A549 (cell line): ENCODE results near the gene MTMR12. TPM values are rescaled to one million over a fixed set of nuclear protein-coding genes. Genes with fewer than 3 reads are reported as not detected.

Source experiments
- ATAC-seq, 2 experiments: fragments of 200-7000 bp in 1 of 2; fragments of >200 bp in 1 of 2; cut with Nextera tagmentation in 1 of 2; cut with Tn5 transposase in 1 of 2; 3 replicates each; pipeline versions ENCODE4 v1.8.0 to v1.9.1; 2018 to 2020; ENCODE audit warnings: mild to moderate bottlenecking in 1 of 2, moderate library complexity in 1 of 2
- CTCF ChIA-PET: fragments of 300-600 bp; sonication (Branson Sonifier 250); formaldehyde crosslinking; extraction: SDS; loops from one replicate; lab custom pipeline; 2021; ENCODE audit warnings: antibody characterized with exemption, inconsistent platforms; lab: Yijun Ruan, JAX
- POLR2A ChIA-PET: fragments of 350-600 bp; formaldehyde crosslinking; extraction: SDS; loops from one replicate; lab custom pipeline; 2021; ENCODE audit warnings: antibody characterized with exemption, inconsistent platforms; lab: Yijun Ruan, JAX
- DNase-seq, 2 experiments: peaks; one replicate each; pipeline versions ENCODE4 v3.0.0 to v3.0.0-alpha.2; 2011 to 2016; ENCODE audit warnings: low read depth in 1 of 2, low spot score in 1 of 2
- FAIRE-seq: peaks from 2 replicates; lab custom pipeline; 2011; peaks lifted over from hg19 to GRCh38; lab: Jason Lieb, UNC
- H3K27ac ChIP-seq, 2 experiments: fragments of >200 bp; sonication (Bioruptor Twin); formaldehyde crosslinking; 3 replicates each; pipeline ENCODE4 v1.5.1; 2016 to 2017
- H3K4me1 ChIP-seq: fragments of >200 bp; sonication (Bioruptor Twin); formaldehyde crosslinking; 3 replicates; pipeline ENCODE4 v1.6.1; 2016
- H3K4me2 ChIP-seq: fragments of >200 bp; sonication (Bioruptor Twin); formaldehyde crosslinking; 3 replicates; pipeline ENCODE4 v1.6.1; 2016
- H3K4me3 ChIP-seq: fragments of >200 bp; sonication (Bioruptor Twin); formaldehyde crosslinking; 3 replicates; pipeline ENCODE4 v1.5.1; 2016
- H3K9me3 ChIP-seq: fragments of >200 bp; sonication (Bioruptor Twin); formaldehyde crosslinking; 3 replicates; pipeline ENCODE4 v1.6.1; 2016
- BHLHE40 ChIP-seq: IDR thresholded peaks from 2 replicates; pipeline ENCODE4 v1.6.1; 2012; ENCODE audit warnings: low read depth, low read length, inconsistent platforms
- CBX8 ChIP-seq: fragments of 200-600 bp; sonication (generic); IDR thresholded peaks from 2 replicates; pipeline ENCODE4 v1.6.1; 2016
- EHMT2 ChIP-seq: fragments of 200-600 bp; sonication (generic); IDR thresholded peaks from 2 replicates; pipeline ENCODE4 v1.6.1; 2016; ENCODE audit warnings: antibody characterized with exemption, low read depth, mild to moderate bottlenecking, moderate library complexity
- EP300 ChIP-seq, 2 experiments: fragments of >200 bp; sonication (Bioruptor Twin); formaldehyde crosslinking; IDR thresholded peaks; 2 replicates in 1 of 2; 3 replicates in 1 of 2; pipeline ENCODE4 v1.6.1; 2016 to 2017
- ESRRA ChIP-seq: fragments of 150-350 bp; IDR thresholded peaks from 2 replicates; pipeline ENCODE4 v1.6.1; 2014; ENCODE audit warnings: mild to moderate bottlenecking, low read length, borderline replicate concordance
- FOXS1 ChIP-seq: fragments of 250-450 bp; sonication (Bioruptor Pico); IDR thresholded peaks from 2 replicates; pipeline ENCODE4 v1.5.0; 2020; ENCODE audit warnings: mild to moderate bottlenecking, moderate library complexity
- GATA3 ChIP-seq: IDR thresholded peaks from 2 replicates; pipeline ENCODE4 v1.6.1; 2012; ENCODE audit warnings: borderline replicate concordance
- HOXA7 ChIP-seq: fragments of 250-450 bp; sonication (Bioruptor Pico); IDR thresholded peaks from 2 replicates; pipeline ENCODE4 v1.5.0; 2020; ENCODE audit warnings: mild to moderate bottlenecking, moderate library complexity
- HOXB5 ChIP-seq: fragments of 250-450 bp; sonication (Bioruptor Pico); IDR thresholded peaks from 2 replicates; pipeline ENCODE4 v1.5.0; 2020; ENCODE audit warnings: mild to moderate bottlenecking, moderate library complexity
- JUNB ChIP-seq: fragments of >200 bp; sonication (Bioruptor Twin); formaldehyde crosslinking; IDR thresholded peaks from 2 replicates; pipeline ENCODE4 v1.6.1; 2016
- NFE2L2 ChIP-seq: fragments of 150-350 bp; conservative IDR thresholded peaks from 2 replicates; pipeline ENCODE4 v1.6.1; 2014; ENCODE audit warnings: low read length
- POLR2A ChIP-seq: IDR thresholded peaks from 2 replicates; pipeline ENCODE4 v1.6.1; 2012; ENCODE audit warnings: mild to moderate bottlenecking, low read length
- RFX5 ChIP-seq: fragments of 450-650 bp; IDR thresholded peaks from 2 replicates; pipeline ENCODE4 v1.7.1; 2014; ENCODE audit warnings: antibody characterized with exemption, mild to moderate bottlenecking, moderate library complexity
- SMC3 ChIP-seq: fragments of >200 bp; sonication (Bioruptor Twin); formaldehyde crosslinking; IDR thresholded peaks from 3 replicates; pipeline ENCODE4 v1.6.1; 2018; ENCODE audit warnings: inconsistent platforms
- SREBF2 ChIP-seq: fragments of 450-650 bp; IDR thresholded peaks from 2 replicates; pipeline ENCODE4 v1.6.1; 2014; ENCODE audit warnings: mild to moderate bottlenecking, moderate library complexity
- ZC3H11A ChIP-seq: fragments of 450-650 bp; IDR thresholded peaks from 2 replicates; pipeline ENCODE4 v1.6.1; 2014; ENCODE audit warnings: antibody characterized with exemption, mild to moderate bottlenecking
- ZFP36 ChIP-seq: fragments of 450-650 bp; IDR thresholded peaks from 2 replicates; pipeline ENCODE4 v1.6.1; 2014; ENCODE audit warnings: borderline replicate concordance; ENCODE audit not compliant: partially characterized antibody
- WGBS: methylation state at CpG from one replicate; pipeline ENCODE4 v1.1.6; 2017; ENCODE audit errors: missing lambda C conversion rate; 5-methylcytosine and 5-hydroxymethylcytosine counted together
- polyA plus RNA-seq, 4 experiments: library from polyadenylated mRNA; depleted of rRNA in 3 of 4; stranded (reverse); fragments of >200 nt; fragmentation: RNase III in 1 of 4; extraction: RNeasy Plus Mini Kit Qiagen cat#74134 plus additional on column Dnase treatment in 1 of 4; gene quantifications; 2 replicates in 3 of 4; 3 replicates in 1 of 4; pipeline ENCODE4 v1.2.3, GENCODE V29; 2011 to 2017
- TF ChIP-seq, protein P1 (sequence below): fragments of 150-350 bp; IDR thresholded peaks from 2 replicates; pipeline ENCODE4 v1.6.1; 2014; ENCODE audit warnings: low read depth, mild to moderate bottlenecking, low read length
- TF ChIP-seq, protein P2 (sequence below): fragments of 450-650 bp; IDR thresholded peaks from 2 replicates; pipeline ENCODE4 v1.6.1; 2014; ENCODE audit warnings: antibody characterized with exemption
- TF ChIP-seq, protein P3 (sequence below): fragments of 250-450 bp; sonication (Bioruptor Pico); IDR thresholded peaks from 2 replicates; pipeline ENCODE4 v1.5.0; 2021; ENCODE audit warnings: mild to moderate bottlenecking, moderate library complexity, borderline replicate concordance
- TF ChIP-seq, protein P4 (sequence below): IDR thresholded peaks from 2 replicates; pipeline ENCODE4 v1.6.1; 2012
- TF ChIP-seq, protein P5 (sequence below): IDR thresholded peaks from 2 replicates; pipeline ENCODE4 v1.6.1; 2012; ENCODE audit warnings: low read depth, borderline replicate concordance

The MTMR12 gene
- polyA plus RNA-seq, 2 of the 4 experiments (the other 2 are of a cell fraction), result 14.3 to 29.8 TPM

DNA sequence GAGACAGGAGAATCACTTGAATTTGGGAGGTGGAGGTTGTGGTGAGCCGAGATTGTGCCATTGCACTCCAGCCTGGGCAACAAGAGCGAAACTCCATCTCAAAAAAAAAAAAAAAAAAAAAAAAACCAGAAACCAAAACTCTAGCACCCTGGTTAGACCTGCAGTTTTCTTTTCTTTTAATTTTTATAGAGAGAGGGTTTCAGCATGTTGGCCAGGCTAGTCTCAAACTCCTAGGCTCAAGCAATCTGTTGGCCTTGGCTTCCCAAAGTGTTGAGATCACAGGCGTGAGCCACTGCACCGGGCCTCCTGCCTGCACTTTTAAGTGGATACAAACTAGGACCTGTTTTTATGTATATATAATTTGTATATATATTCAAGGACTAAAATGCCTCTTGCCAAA, 12.9 kb upstream of the MTMR12 start:
- H3K4me2 ChIP-seq, result no peak overlapping the region
- no peak overlapping the region for H3K4me3 ChIP-seq
- ChIA-PET CTCF (interaction anchor here (0.8 kb wide), 1 partner anchor 92 kb away, joined by 3 read pairs; no protein-coding TSS in a partner anchor), POLR2A (no interaction called here)
- ATAC-seq, result no peak
- WGBS, result 86% methylated on average over 4 of the region's 4 CpGs
- 0 out of 3 replicates have a peak, but pooled peaks cover 4% of the 10 kb centered on the region for H3K9me3 ChIP-seq
- TF ChIP-seq POLR2A (no peak), GATA3 (no peak), SREBF2 (no peak), HOXB5 (CRISPR knock-in tag) (no peak)
- H3K27ac ChIP-seq, result no peak overlapping the region
- H3K4me1 ChIP-seq, result peaks cover 3% of the 10 kb centered on the region; the same call in 1 of the 3 replicates
- no peak for FAIRE-seq
- DNase-seq, result no peak

DNA sequence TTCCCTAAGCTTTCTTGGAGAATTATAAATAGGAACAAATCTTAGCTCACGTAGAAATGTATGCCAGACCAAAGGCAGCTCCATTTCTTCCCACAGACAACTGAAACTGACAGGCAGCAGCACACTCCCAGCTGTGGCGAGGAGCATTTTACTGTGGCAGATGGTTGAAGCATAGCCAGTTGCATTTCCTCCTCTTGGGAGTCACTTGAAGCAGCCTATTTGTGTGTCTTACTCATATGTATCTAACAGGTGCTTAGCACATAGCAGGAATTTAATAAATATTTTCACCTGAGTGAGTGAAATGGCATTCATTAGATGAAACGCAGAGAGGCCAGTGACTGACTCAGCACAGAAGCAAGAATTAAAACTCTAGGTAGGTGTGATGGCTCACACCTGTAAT, 12.3 kb upstream of the MTMR12 start:
- no peak for TF ChIP-seq ESRRA
- no peak for TF ChIP-seq HOXB5 (CRISPR knock-in tag)
- TF ChIP-seq, protein P1, sequence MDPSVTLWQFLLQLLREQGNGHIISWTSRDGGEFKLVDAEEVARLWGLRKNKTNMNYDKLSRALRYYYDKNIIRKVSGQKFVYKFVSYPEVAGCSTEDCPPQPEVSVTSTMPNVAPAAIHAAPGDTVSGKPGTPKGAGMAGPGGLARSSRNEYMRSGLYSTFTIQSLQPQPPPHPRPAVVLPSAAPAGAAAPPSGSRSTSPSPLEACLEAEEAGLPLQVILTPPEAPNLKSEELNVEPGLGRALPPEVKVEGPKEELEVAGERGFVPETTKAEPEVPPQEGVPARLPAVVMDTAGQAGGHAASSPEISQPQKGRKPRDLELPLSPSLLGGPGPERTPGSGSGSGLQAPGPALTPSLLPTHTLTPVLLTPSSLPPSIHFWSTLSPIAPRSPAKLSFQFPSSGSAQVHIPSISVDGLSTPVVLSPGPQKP, result no peak
- TF ChIP-seq, protein P2, sequence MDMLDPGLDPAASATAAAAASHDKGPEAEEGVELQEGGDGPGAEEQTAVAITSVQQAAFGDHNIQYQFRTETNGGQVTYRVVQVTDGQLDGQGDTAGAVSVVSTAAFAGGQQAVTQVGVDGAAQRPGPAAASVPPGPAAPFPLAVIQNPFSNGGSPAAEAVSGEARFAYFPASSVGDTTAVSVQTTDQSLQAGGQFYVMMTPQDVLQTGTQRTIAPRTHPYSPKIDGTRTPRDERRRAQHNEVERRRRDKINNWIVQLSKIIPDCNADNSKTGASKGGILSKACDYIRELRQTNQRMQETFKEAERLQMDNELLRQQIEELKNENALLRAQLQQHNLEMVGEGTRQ, result no peak
- TF ChIP-seq EP300 (IDR thresholded peaks at IDR 0.05), result no peak
- TF ChIP-seq, protein P3, sequence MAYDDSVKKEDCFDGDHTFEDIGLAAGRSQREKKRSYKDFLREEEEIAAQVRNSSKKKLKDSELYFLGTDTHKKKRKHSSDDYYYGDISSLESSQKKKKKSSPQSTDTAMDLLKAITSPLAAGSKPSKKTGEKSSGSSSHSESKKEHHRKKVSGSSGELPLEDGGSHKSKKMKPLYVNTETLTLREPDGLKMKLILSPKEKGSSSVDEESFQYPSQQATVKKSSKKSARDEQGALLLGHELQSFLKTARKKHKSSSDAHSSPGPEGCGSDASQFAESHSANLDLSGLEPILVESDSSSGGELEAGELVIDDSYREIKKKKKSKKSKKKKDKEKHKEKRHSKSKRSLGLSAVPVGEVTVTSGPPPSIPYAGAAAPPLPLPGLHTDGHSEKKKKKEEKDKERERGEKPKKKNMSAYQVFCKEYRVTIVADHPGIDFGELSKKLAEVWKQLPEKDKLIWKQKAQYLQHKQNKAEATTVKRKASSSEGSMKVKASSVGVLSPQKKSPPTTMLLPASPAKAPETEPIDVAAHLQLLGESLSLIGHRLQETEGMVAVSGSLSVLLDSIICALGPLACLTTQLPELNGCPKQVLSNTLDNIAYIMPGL (CRISPR knock-in tag), result no peak
- no peak for TF ChIP-seq JUNB
- TF ChIP-seq SMC3, result no peak
- TF ChIP-seq CBX8, result no peak
- TF ChIP-seq, protein P4, sequence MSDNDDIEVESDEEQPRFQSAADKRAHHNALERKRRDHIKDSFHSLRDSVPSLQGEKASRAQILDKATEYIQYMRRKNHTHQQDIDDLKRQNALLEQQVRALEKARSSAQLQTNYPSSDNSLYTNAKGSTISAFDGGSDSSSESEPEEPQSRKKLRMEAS, result no peak
- Histone ChIP-seq H3K4me1 (peaks cover 3% of the 10 kb centered on the region; the same call in 1 of the 3 replicates), H3K27ac (no peak overlapping the region), H3K4me2 (no peak overlapping the region), H3K4me3 (no peak overlapping the region), H3K9me3 (0 out of 3 replicates have a peak, but pooled peaks cover 4% of the 10 kb centered on the region)
- WGBS, result 83% methylated on average over 3 of the region's 3 CpGs
- ChIA-PET CTCF (interaction anchor here (0.8 kb wide), 1 partner anchor 92 kb away, joined by 3 read pairs; no protein-coding TSS in a partner anchor), POLR2A (no interaction called here)
- ATAC-seq (no peak), FAIRE-seq (no peak), DNase-seq (no peak)

DNA sequence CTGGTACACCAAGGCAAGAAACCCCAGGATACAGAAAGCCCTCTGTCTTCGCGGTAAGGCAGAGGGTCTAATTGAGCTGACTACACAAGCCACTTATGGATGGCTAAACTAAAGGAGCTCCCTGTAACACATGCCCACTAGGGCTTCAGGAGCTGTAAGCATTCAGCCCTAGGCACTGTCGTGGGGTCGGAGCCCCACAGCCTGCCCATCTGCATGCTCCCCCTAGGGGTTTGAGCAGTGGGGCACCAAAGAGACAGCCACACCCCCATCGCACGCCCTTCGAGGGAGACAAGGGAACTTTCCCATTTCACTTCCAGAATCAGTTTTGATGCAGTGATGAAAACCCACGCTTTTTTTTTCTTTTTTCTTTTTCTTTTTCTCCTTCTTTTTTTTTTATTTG, 11.0 kb upstream of the MTMR12 start:
- no peak overlapping the region for H3K4me3 ChIP-seq
- TF ChIP-seq RFX5 (no peak), FOXS1 (no peak)
- TF ChIP-seq, all 56 proteins: peak for 0
- DNase-seq, result no peak
- no peak for FAIRE-seq
- ATAC-seq, result peak in 1 of 2 experiments; percentile 46; a peak in 3 of 6 replicates
- H3K9me3 ChIP-seq, result 0 out of 3 replicates have a peak, but pooled peaks cover 4% of the 10 kb centered on the region
- POLR2A ChIA-PET, result no interaction called here
- H3K4me2 ChIP-seq, result no peak overlapping the region
- WGBS, result 93% methylated on average over 8 of the region's 8 CpGs
- H3K27ac ChIP-seq, result no peak overlapping the region
- peaks cover 3% of the 10 kb centered on the region; the same call in 1 of the 3 replicates for H3K4me1 ChIP-seq
- CTCF ChIA-PET, result interaction anchor here (1.2 to 1.6 kb wide), 2 partner anchors 91 to 515 kb away, joined by 3 to 5 read pairs; no protein-coding TSS in a partner anchor

DNA sequence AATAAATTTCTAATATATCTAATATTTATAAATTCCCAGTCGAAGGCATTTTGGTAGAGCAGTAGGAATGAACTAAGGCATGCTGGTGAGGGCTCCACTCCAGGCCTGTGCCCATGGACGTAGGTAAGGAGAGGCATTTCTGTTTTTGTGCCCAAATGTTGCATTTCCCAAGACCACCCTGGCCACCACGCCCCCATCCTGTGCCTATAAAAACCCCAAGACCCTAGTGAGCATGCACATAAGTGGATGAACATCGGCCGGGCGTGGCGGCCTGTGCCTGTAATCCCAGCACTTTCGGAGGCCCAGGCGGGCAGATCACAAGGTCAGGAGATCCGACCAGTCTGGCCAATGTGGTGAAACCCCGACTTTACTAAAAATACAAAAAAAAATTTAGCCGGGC, 10.1 kb upstream of the MTMR12 start:
- POLR2A ChIA-PET, result no interaction called here
- CTCF ChIA-PET, result interaction anchor here (1.2 to 1.6 kb wide), 2 partner anchors 90 to 514 kb away, joined by 3 to 5 read pairs; no protein-coding TSS in a partner anchor
- Histone ChIP-seq H3K4me3 (no peak overlapping the region), H3K9me3 (0 out of 3 replicates have a peak, but pooled peaks cover 4% of the 10 kb centered on the region), H3K4me2 (no peak overlapping the region), H3K4me1 (peaks cover 3% of the 10 kb centered on the region; the same call in 1 of the 3 replicates), H3K27ac (no peak overlapping the region)
- FAIRE-seq, result no peak
- no peak for DNase-seq
- no peak for ATAC-seq
- 79% methylated on average over 12 of the region's 12 CpGs for WGBS
- TF ChIP-seq EHMT2, result no peak
- no peak for TF ChIP-seq GATA3
- TF ChIP-seq HOXA7 (CRISPR knock-in tag), result no peak
- no peak for TF ChIP-seq SREBF2
- TF ChIP-seq ZFP36, result no peak
- no peak for TF ChIP-seq RFX5
- TF ChIP-seq NFE2L2, result no peak
- no peak for TF ChIP-seq BHLHE40
- TF ChIP-seq SMC3, result no peak
- TF ChIP-seq, protein P5, sequence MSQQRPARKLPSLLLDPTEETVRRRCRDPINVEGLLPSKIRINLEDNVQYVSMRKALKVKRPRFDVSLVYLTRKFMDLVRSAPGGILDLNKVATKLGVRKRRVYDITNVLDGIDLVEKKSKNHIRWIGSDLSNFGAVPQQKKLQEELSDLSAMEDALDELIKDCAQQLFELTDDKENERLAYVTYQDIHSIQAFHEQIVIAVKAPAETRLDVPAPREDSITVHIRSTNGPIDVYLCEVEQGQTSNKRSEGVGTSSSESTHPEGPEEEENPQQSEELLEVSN, result no peak
- TF ChIP-seq, protein P3 (CRISPR knock-in tag), result no peak
- no peak for TF ChIP-seq ZC3H11A
- no peak for TF ChIP-seq EP300 (IDR thresholded peaks at IDR 0.05)
- TF ChIP-seq HOXB5 (CRISPR knock-in tag), result no peak
